HG03103 (cell line): ENCODE measurements around the gene MAP3K21.

Source experiments
- ATAC-seq: cut with Tn5 transposase; IDR thresholded peaks from one replicate; pipeline ENCODE4 v1.9.1; 2021; ENCODE audit warnings: low read depth; ENCODE audit not compliant: unreplicated experiment

MAP3K21 gene

GRCh38 chr1:233431753-233432403, 104.4 kb downstream of the MAP3K21 start:
- no peak for ATAC-seq

- ATAC-seq, result no peak
These were observed 105.4 kb downstream of the MAP3K21 start for GRCh38 chr1:233432916-233433315.

GRCh38 chr1:233433436-233434210, 106.1 kb downstream of the MAP3K21 start:
- ATAC-seq, result no peak
